K562 (cell line): ENCODE measurements around the gene B2M. TPM values are rescaled to one million over a fixed set of nuclear protein-coding genes. Genes with fewer than 3 reads are reported as not detected.

Experiments used
- CAMTA2 ChIP-seq: fragments of 250-450 bp; sonication (Bioruptor Pico); conservative IDR thresholded peaks from 2 replicates; pipeline ENCODE4 v1.5.1; 2022
- ELF1 ChIP-seq: fragments of 200-800 bp; sonication (Bioruptor generic); IDR thresholded peaks from 2 replicates; pipeline ENCODE4 v1.6.1; 2016; ENCODE audit warnings: missing genetic modification characterization, missing compliant biosample characterization
- MAFG ChIP-seq: fragments of 450-650 bp; conservative IDR thresholded peaks from 2 replicates; pipeline ENCODE4 v1.6.1; 2016; ENCODE audit warnings: missing genetic modification characterization, missing compliant biosample characterization
- RFX7 ChIP-seq: fragments of 250-450 bp; sonication (Bioruptor Pico); IDR thresholded peaks from 2 replicates; pipeline ENCODE4 v1.5.1; 2021; ENCODE audit warnings: mild to moderate bottlenecking
- SREBF2 ChIP-seq: sonication (generic); formaldehyde crosslinking; IDR thresholded peaks from 2 replicates; pipeline ENCODE4 v1.4.0; 2020; ENCODE audit warnings: mild to moderate bottlenecking, missing genetic modification reagents
- ZBTB49 ChIP-seq: sonication (generic); formaldehyde crosslinking; IDR thresholded peaks from 2 replicates; pipeline ENCODE4 v1.8.0; 2022; ENCODE audit warnings: missing genetic modification reagents, mild to moderate bottlenecking, borderline replicate concordance
- ZFX ChIP-seq: sonication (generic); formaldehyde crosslinking; IDR thresholded peaks from 2 replicates; pipeline ENCODE4 v1.8.0; 2022; ENCODE audit warnings: mild to moderate bottlenecking, missing genetic modification reagents, moderate library complexity
- ZKSCAN1 ChIP-seq: fragments of 150-350 bp; IDR thresholded peaks from 2 replicates; pipeline ENCODE4 v1.6.1; 2016; ENCODE audit warnings: low read depth, low read length
- ZKSCAN8 ChIP-seq: fragments of 200-800 bp; sonication (Bioruptor generic); IDR thresholded peaks from 2 replicates; pipeline ENCODE4 v1.6.1; 2016; ENCODE audit warnings: missing genetic modification characterization, missing compliant biosample characterization
- ZNF140 ChIP-seq: fragments of 250-450 bp; sonication (Bioruptor Pico); IDR thresholded peaks from 2 replicates; pipeline ENCODE4 v1.8.0; 2021; ENCODE audit warnings: moderate library complexity, mild to moderate bottlenecking, inconsistent platforms
- ZNF143 ChIP-seq: sonication (generic); formaldehyde crosslinking; IDR thresholded peaks from 2 replicates; pipeline ENCODE4 v1.9.0; 2022; ENCODE audit warnings: mild to moderate bottlenecking, missing genetic modification reagents
- ZNF274 ChIP-seq: IDR thresholded peaks from 2 replicates; pipeline ENCODE4 v1.6.1; 2011; ENCODE audit warnings: low read depth, mild to moderate bottlenecking, low read length, moderate library complexity, borderline replicate concordance
- ZNF408 ChIP-seq: fragments of 250-450 bp; sonication (Bioruptor Pico); IDR thresholded peaks from 2 replicates; pipeline ENCODE4 v1.4.0; 2020; ENCODE audit warnings: low read depth, mild to moderate bottlenecking, moderate library complexity
- polyA plus RNA-seq, 8 experiments: library from polyadenylated mRNA; depleted of rRNA in 4 of 8; stranded (reverse) in 5 of 8; unstranded in 3 of 8; fragments of >200 nt; fragmentation: Nextera tagmentation in 2 of 8; fragmentation: Illumina TruSeq in 1 of 8; extraction: Ambion mirVana in 2 of 8; extraction: Trizol in 1 of 8; gene quantifications; 2 replicates each; pipeline versions ENCODE4 v1.2.1 to v1.2.3, GENCODE V29; 2011 to 2014; ENCODE audit warnings: inconsistent platforms in 1 of 8, missing spikeins in 1 of 8
- total RNA-seq, 7 experiments: library from RNA; depleted of rRNA in 6 of 7; stranded (reverse); fragments of >200 nt in 6 of 7; fragmentation: Illumina TruSeq in 2 of 7; extraction: Trizol in 2 of 7; gene quantifications; 2 replicates each; pipeline versions ENCODE4 v1.2.1 to v1.2.3, GENCODE V29; 2011 to 2021; ENCODE audit warnings: low replicate concordance in 1 of 7
- TF ChIP-seq, protein P1 (sequence below), 2 experiments: fragments of 450-650 bp in 1 of 2; sonication (generic) in 1 of 2; formaldehyde crosslinking in 1 of 2; IDR thresholded peaks; 2 replicates each; pipeline versions ENCODE4 v1.7.1 to v1.9.0; 2016 to 2022; ENCODE audit warnings: inconsistent platforms in 1 of 2, mild to moderate bottlenecking in 1 of 2, missing genetic modification reagents in 1 of 2
- TF ChIP-seq, protein P2 (sequence below): fragments of 450-650 bp; IDR thresholded peaks from 2 replicates; pipeline ENCODE4 v1.6.1; 2016; ENCODE audit warnings: missing biosample characterization, missing genetic modification characterization

Gene B2M
- total and polyA plus RNA-seq, 9 of the 15 experiments (the other 6 are each of a cell fraction or from before 2014, with no cell fraction given) = 460 to 3,138 (median 1,032) TPM

GRCh38 chr15:44710236-44711095 is 851 bp upstream of the B2M start (continued):
- TF ChIP-seq ZBTB49 (0 out of 2 replicates have a peak, but pooled peaks have one; percentile 28), ZNF274 (no peak), ZNF143 (CRISPR knock-in tag) (no peak), MAFG (tag) (no peak), ELF1 (tag) (0 out of 2 replicates have a peak, but pooled peaks have one; percentile 14), SREBF2 (no peak), ZKSCAN1 (peak; percentile 100), RFX7 (CRISPR knock-in tag) (no peak), ZNF140 (CRISPR knock-in tag) (no peak), CAMTA2 (CRISPR knock-in tag) (no peak), ZFX (CRISPR knock-in tag) (no peak), ZNF408 (CRISPR knock-in tag) (no peak), ZKSCAN8 (CRISPR knock-in tag) (no peak)
- TF ChIP-seq, protein P1, sequence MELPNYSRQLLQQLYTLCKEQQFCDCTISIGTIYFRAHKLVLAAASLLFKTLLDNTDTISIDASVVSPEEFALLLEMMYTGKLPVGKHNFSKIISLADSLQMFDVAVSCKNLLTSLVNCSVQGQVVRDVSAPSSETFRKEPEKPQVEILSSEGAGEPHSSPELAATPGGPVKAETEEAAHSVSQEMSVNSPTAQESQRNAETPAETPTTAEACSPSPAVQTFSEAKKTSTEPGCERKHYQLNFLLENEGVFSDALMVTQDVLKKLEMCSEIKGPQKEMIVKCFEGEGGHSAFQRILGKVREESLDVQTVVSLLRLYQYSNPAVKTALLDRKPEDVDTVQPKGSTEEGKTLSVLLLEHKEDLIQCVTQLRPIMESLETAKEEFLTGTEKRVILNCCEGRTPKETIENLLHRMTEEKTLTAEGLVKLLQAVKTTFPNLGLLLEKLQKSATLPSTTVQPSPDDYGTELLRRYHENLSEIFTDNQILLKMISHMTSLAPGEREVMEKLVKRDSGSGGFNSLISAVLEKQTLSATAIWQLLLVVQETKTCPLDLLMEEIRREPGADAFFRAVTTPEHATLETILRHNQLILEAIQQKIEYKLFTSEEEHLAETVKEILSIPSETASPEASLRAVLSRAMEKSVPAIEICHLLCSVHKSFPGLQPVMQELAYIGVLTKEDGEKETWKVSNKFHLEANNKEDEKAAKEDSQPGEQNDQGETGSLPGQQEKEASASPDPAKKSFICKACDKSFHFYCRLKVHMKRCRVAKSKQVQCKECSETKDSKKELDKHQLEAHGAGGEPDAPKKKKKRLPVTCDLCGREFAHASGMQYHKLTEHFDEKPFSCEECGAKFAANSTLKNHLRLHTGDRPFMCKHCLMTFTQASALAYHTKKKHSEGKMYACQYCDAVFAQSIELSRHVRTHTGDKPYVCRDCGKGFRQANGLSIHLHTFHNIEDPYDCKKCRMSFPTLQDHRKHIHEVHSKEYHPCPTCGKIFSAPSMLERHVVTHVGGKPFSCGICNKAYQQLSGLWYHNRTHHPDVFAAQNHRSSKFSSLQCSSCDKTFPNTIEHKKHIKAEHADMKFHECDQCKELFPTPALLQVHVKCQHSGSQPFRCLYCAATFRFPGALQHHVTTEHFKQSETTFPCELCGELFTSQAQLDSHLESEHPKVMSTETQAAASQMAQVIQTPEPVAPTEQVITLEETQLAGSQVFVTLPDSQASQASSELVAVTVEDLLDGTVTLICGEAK (IDR thresholded peaks at IDR 0.05) = no peak
- TF ChIP-seq, protein P1 (CRISPR knock-in tag; IDR thresholded peaks at IDR 0.05) = no peak
- TF ChIP-seq, protein P2, sequence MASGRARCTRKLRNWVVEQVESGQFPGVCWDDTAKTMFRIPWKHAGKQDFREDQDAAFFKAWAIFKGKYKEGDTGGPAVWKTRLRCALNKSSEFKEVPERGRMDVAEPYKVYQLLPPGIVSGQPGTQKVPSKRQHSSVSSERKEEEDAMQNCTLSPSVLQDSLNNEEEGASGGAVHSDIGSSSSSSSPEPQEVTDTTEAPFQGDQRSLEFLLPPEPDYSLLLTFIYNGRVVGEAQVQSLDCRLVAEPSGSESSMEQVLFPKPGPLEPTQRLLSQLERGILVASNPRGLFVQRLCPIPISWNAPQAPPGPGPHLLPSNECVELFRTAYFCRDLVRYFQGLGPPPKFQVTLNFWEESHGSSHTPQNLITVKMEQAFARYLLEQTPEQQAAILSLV (tag) = no peak
